ENCODE measurements around the gene VPS37D. TPM values are rescaled to one million over a fixed set of nuclear protein-coding genes. Genes with fewer than 3 reads are reported as not detected.
A peak's percentile ranks its signal among the peaks of the same experiment; 100 is the strongest.
"Not testable (repeated sequence)": the region's sequence is repeated elsewhere in the genome, so short reads cannot be mapped to it uniquely, and the experiment has no call there.

VPS37D gene
- polyA plus RNA-seq, 1 experiment: 1.8 TPM

DNA sequence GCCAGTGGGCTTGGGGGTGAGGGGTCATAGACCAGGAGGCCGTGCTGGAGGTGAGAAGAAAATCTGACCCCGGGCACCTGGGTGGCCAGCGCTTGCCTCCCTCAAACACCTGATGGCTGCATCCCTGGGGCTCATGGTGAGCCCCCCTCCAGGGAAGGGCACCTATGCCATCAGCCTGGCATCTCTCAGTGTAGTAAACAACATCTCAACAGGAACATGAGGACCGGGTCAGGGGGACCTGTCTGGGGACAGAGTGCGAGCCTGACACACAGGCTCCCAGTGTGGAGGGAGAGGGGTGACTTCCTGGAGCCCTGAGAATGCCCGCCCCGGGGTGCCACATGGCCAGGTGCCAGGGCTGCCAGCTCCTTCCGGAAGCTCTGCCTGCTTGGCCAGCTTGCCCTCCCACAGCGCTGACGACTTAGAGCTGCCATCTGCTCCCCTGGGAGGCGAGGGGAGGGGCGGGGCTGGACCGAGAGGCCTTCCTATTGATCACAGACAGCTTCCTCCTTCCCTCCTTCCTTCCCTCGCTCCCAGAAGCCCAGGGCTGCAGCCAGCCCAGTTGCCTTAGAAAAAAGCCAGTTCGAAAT is 39.5 kb downstream of the VPS37D start:
- Histone ChIP-seq H3K27ac (ENCODE audit: low read depth, low read length) (no peak overlapping the region), H3K27me3 (ENCODE audit: control insufficient read depth, insufficient read depth, low read length) (no peaks in the 10 kb centered on the region), H3K4me3 (ENCODE audit: low read depth, low read length) (no peak overlapping the region), H3K9me3 (ENCODE audit: control insufficient read depth, insufficient read depth, low read length) (no peaks in the 10 kb centered on the region; the same call in 1 of the 2 replicates)
- ChIA-PET POLR2A (interaction anchor here (1.5 kb wide), 1 partner anchor 8 kb away, joined by 5 read pairs; no protein-coding TSS in a partner anchor), CTCF (no interaction called here)
- no peak for DNase-seq (ENCODE audit: low read depth, low spot score)
- TF ChIP-seq, protein P1, sequence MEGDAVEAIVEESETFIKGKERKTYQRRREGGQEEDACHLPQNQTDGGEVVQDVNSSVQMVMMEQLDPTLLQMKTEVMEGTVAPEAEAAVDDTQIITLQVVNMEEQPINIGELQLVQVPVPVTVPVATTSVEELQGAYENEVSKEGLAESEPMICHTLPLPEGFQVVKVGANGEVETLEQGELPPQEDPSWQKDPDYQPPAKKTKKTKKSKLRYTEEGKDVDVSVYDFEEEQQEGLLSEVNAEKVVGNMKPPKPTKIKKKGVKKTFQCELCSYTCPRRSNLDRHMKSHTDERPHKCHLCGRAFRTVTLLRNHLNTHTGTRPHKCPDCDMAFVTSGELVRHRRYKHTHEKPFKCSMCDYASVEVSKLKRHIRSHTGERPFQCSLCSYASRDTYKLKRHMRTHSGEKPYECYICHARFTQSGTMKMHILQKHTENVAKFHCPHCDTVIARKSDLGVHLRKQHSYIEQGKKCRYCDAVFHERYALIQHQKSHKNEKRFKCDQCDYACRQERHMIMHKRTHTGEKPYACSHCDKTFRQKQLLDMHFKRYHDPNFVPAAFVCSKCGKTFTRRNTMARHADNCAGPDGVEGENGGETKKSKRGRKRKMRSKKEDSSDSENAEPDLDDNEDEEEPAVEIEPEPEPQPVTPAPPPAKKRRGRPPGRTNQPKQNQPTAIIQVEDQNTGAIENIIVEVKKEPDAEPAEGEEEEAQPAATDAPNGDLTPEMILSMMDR (IDR thresholded peaks at IDR 0.05; ENCODE audit: low read depth, low read length): no peak

GRCh38 chr7:73708961-73709549 is 41.4 kb downstream of the VPS37D start:
- ChIA-PET POLR2A (no interaction called here), CTCF (no interaction called here)
- no peak overlapping the region for H3K27ac ChIP-seq (ENCODE audit: low read depth, low read length)
- H3K9me3 ChIP-seq (ENCODE audit: control insufficient read depth, insufficient read depth, low read length): no peaks in the 10 kb centered on the region; the same call in 1 of the 2 replicates
- H3K4me3 ChIP-seq (ENCODE audit: low read depth, low read length): no peak overlapping the region
- no peak for DNase-seq (ENCODE audit: low read depth, low spot score)
- no peaks in the 10 kb centered on the region for H3K27me3 ChIP-seq (ENCODE audit: control insufficient read depth, insufficient read depth, low read length)
- TF ChIP-seq, protein P1 (IDR thresholded peaks at IDR 0.05; ENCODE audit: low read depth, low read length): no peak

GRCh38 chr7:73712773-73713172 is 45.1 kb downstream of the VPS37D start:
- TF ChIP-seq, protein P1 (IDR thresholded peaks at IDR 0.05; ENCODE audit: low read depth, low read length): no peak
- ChIA-PET POLR2A (interaction anchor here (0.5 to 0.6 kb wide), 2 partner anchors 16 to 407 kb away, joined by 3 to 4 read pairs; no protein-coding TSS in a partner anchor), CTCF (no interaction called here)
- no peak for DNase-seq (ENCODE audit: low read depth, low spot score)
- H3K4me3 ChIP-seq (ENCODE audit: low read depth, low read length): no peak overlapping the region
- H3K9me3 ChIP-seq (ENCODE audit: control insufficient read depth, insufficient read depth, low read length): no peaks in the 10 kb centered on the region; the same call in 1 of the 2 replicates
- no peaks in the 10 kb centered on the region for H3K27me3 ChIP-seq (ENCODE audit: control insufficient read depth, insufficient read depth, low read length)
- H3K27ac ChIP-seq (ENCODE audit: low read depth, low read length): no peak overlapping the region

GRCh38 chr7:73713319-73713718 is 45.7 kb downstream of the VPS37D start:
- H3K9me3 ChIP-seq (ENCODE audit: control insufficient read depth, insufficient read depth, low read length); DNase-seq (ENCODE audit: low read depth, low spot score); H3K4me3 ChIP-seq (ENCODE audit: low read depth, low read length); H3K27me3 ChIP-seq (ENCODE audit: control insufficient read depth, insufficient read depth, low read length); H3K27ac ChIP-seq (ENCODE audit: low read depth, low read length): not testable (repeated sequence)
- ChIA-PET CTCF (interaction anchor here (2.2 kb wide), 1 partner anchor 12 kb away, joined by 10 read pairs; no protein-coding TSS in a partner anchor), POLR2A (interaction anchor here (0.9 kb wide), 1 partner anchor 16 kb away, joined by 3 read pairs; no protein-coding TSS in a partner anchor)

DNA sequence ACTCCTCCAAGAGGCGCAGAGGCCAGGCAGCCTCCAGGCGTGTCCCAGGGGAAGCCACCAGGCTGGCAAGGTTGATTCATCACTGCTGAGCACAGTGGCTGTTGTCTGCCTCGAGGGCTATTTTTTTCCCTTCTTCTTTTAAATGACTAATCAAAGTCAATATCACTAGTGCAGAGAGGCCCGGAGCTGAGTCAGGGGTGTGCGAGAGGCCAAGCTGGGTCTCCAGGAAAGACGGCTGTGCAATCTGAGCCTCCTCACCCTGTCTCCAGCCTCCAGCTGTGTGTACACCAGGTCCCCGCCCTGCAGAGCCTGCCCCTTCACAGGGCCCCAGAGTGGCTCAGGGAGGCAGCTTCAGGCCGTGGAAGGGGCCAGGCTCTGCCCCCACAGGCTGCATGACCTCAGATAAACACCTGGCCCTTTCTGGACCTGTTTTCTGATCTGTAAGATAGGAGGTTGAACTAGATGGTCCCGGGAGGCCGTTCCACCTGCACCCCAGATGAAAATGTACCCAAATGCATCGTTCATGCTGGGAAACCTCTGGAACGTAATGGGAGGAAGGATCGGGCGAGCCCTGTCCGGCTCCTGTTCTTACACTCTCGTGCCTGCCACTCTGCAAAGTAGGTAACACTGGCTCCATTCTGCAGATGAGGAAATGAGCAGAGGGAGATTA is 48.2 kb downstream of the VPS37D start:
- TF ChIP-seq, protein P1 (IDR thresholded peaks at IDR 0.05; ENCODE audit: low read depth, low read length): no peak
- peak; percentile 82 for DNase-seq (ENCODE audit: low read depth, low spot score)
- Histone ChIP-seq H3K4me3 (ENCODE audit: low read depth, low read length) (0 out of 2 replicates have a peak overlapping the region, but pooled peaks have one; percentile 10), H3K9me3 (ENCODE audit: control insufficient read depth, insufficient read depth, low read length) (no peaks in the 10 kb centered on the region; the same call in 1 of the 2 replicates), H3K27me3 (ENCODE audit: control insufficient read depth, insufficient read depth, low read length) (no peaks in the 10 kb centered on the region), H3K27ac (ENCODE audit: low read depth, low read length) (peak overlapping the region; percentile 90)
- ChIA-PET POLR2A (interaction anchor here (0.6 to 1.2 kb wide), 4 partner anchors 9 to 155 kb away, joined by 3 to 5 read pairs (median 4); no protein-coding TSS in a partner anchor), CTCF (no interaction called here)
